NCI-H526 (cell line): Measurements from ENCODE around the gene PLCG2.
"Not testable (repeated sequence)": the region's sequence is repeated elsewhere in the genome, so short reads cannot be mapped to it uniquely, and the experiment has no call there.

Experiments used
- DNase-seq, 2 experiments: peaks; one replicate each; lab custom pipeline; 2025; lab: John Stamatoyannopoulos, UW

PLCG2 gene

DNA sequence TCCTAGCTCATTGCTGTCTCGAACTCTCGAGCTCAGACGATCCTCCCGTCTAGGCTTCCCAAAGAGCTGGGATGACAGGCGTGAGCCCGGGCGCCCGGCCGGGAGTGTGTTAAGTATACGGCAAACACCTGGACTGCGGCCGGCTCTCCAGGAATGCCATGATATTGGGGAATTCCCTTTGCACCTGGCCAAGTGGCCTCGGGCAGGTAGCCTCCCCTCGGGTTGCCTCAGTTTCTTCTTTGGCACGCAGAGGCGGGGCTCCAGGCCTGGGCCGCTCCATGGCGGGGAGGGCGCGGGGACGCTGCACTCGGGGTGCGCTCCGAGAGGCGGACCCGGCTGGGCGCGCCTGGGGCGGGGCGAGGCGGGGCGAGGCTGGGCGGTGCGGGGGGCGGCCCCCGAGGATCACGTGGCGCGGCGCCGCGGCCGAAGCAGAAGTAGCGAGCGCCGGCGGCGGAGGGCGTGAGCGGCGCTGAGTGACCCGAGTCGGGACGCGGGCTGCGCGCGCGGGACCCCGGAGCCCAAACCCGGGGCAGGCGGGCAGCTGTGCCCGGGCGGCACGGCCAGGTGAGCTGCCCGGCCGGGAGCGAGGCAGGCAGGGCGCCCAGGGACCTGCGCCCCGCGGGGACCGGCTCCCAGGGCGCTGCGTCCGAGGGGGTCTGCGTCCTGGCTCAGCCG is at the start of gene PLCG2:
TSS of gene PLCG2 (plus strand) at position 431 of the 675 bp plus-strand sequence. CDS start 6,699 bp downstream, outside the sequence.
- DNase-seq: peak; percentile 10 to 82

DNA sequence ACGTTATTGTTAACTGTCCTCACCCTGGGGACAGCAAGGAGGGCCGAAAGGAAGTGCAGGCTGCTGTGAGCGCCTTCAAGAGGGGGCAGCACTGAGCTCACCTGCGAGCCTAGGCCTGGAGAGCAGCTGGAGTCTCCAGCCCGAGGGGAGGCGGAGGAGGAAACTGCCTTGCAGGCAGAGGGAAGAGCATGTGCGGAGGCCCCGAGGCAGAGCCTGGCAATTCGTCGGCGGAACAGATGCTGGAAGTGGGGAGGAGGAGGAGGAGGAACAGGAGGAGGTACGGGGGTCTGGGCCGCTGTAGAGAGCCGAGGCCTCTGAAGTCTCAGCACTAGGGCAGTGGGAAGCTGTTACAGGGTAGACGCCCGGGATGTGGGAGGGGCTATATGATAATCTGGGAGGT is 49.6 kb upstream of the PLCG2 start:
- DNase-seq: peak in 1 of 2 experiments; percentile 34

DNA sequence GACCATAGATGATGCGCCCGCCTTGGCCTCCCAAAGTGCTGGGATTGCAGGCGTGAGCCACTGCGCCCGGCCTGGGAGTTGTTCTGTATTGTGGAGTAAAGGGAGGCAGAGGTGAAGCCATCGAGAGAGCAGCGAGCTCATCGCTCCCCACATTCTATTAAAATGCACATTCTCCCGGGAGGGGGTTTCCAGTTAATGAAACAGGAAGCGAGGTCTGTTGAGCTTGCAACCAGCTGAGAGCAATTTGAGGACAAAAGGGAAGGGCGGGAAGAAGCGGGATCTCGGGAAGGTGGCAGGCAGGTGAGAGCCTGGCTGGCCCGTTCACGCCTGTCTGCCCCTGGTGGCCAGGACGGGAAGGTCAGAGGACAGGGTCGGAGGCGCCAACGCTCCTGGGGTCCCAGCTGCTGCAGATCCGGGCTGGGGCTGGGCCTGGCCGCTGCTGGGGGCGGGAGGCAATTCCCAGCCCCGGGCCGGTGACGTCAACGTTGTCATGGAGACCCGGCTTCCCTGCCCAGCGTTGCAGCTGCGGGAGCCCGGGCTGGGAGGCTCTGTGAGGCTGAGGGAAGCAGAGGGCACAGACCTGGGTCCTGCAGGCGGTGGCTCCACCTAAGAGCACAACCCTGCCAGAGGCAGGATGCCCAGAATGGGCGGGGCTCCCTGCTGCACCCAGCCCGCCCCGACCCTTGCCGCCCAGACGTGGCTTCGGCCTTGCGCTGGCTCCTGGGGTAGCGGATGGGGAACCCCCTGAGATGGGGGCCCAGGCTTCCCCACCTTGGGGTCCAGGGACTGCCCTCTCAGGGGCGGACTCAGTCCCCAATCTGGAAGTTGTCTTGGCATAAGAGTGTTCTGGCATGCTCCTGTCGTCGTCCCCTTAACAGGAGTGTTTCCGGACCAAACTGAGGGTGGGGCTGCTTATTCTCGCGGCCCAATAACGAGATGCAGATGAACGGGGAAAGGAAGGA is 48.7 kb upstream of the PLCG2 start:
- DNase-seq: peak; percentile 88 to 92

DNA sequence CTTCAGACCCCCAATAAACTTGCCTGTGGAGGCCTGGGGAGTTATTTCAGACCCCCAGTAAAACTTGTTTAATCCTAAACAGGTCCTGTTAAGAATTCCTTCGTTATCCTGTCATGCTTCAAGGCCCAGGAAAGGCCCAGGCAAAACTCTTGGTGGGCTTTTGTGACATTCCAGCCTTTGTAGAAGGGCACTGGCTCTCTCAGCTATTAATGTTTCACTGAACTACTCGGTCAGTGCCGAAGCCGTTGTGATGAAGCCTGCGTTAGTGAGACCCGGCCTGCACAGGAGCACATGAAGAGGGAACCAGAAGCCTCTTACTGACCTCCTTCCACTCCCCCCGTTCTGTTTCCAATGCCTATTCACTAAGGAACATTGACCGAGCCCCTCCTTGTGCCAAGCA is 47.4 kb upstream of the PLCG2 start:
- no peak for DNase-seq

DNA sequence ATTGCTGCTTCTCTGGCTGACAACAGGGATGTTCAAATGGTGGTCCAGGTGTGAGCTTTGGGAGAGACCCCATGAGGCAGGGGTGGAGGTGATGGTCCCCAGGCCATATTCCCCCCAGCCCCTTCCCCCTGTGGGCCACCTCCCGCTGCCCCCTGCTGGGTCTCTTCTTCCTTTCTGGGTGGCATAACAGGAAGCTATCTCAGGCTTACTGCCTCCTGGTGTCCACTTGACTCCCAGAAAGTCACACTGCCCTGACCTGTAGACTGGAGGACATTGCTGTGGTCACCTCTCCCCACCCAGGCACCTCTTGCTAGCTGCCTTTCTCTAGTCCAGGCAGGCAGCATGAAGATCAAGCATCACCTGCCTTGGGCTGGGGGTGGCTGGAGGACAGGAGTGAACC is 46.4 kb upstream of the PLCG2 start:
- no peak for DNase-seq

DNA sequence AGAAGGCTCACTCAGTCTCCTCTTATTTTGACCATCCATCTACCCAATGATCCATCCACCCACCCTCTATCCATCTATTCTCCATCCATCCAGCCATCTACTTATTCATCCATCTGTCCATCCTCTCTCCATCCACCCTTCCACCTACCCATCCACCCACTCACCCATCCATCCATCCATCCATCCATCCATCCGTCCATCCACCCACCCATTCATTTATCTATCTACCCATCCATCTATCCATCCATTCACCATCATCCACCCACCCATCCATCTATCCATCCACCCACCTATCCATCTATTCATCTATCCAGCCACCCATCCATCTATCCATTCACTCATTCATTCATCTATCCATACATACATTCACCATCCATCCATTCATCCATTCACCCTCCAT is 45.8 kb upstream of the PLCG2 start:
- no peak for DNase-seq

DNA sequence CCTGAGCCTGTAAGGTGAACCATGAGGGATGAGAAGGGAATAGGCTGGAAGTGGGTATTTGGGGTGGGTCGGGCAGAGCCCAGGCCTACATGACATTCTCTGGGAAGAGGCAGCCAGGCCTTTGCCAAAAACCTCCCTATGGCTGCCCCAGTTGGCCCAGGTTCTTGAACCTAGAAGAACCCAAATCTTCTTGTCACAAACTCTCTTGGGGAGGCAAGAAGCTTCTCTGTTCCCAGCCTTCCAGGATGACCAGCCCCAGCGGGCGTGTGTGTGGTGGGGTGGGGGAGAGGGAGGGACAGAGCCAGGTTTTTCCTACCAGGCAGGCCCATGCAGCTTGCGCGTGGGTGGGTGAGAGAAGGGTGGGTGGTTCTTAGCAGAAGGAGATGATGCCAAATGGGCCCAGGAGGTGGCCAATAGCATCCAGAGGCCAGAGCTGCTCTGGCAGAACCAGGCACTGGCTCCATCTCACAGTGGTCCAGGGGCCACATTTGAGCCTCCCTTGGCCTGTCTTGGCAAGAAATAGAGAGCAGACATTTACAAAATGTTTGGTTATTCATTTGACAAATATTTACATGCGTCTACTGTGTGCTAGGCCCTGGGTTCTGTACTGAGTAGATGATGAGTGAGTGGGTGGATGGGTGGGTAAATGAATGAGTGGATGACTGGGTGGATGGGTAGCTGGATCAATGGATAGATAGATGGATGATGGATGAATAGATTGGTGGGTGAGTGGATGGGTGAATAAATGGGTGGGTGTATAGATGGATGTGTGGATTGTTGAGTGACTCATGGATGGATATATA is 44.3 kb upstream of the PLCG2 start:
- DNase-seq: no peak

DNA sequence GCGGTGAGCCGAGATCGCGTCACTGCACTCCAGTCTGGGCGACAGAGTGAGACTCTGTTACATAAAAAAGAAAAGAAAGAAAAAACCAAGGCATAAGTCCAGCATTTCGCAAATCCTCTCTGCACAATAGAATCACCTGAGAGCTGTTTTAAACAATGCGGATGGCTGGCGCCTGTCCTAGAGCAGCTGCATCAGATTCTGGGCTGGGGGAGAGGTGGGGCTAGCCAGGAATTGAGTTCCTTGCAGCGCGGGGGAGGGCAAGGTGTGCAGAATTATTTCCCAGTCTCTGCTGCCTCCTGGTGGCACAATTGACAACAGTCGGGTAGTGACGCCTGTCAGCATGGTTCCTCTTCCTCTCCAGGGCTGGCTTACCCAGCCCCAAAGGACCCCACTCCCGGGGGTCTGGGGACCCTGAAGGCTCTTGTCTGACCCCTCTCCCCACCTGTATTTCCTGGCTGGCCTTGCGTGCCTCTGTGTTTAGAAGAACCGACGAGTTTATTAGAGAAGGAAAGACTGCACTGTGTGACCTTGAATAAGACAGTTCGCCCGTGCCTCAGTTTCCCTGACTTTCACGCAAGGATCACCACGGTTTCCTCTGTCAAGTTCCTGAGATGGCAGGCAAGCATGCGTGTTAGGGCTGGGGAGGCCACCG is 41.1 kb upstream of the PLCG2 start:
- DNase-seq: peak; percentile 57 to 90

DNA sequence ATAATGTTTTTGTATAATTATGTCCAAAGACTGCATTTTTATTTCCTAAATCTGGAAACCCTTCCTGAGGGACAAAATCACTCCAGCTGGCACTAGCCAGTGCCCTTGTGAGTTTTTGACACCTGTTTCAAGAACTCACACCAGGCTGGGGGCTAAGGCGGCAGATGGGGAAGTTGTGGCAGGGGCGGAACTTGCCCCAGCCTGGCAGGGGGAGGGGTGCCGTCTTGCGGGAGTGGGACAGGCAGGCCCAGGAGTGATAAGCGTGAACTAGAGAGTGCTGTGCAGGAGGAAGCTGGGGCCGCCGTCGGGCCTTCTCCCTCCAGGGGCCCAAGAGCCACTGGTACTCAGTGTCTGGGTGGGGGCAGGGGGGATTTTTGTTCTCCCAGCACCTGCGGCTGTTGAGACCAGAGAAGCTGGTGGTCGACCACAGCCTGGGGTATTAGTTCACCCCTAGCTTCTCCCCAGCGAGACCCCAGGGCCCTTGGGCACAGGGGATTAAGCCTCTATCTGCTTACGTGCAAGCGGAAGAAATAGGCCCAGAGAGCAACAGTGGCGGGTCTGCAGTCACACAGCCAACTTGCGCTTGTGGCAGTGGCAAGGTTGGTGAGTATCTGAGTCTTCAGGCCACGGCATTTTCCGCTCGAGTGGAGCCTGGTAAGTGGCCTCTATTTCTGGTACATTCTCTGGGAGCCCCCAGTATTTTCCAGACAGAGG is 40.2 kb upstream of the PLCG2 start:
- DNase-seq: no peak

DNA sequence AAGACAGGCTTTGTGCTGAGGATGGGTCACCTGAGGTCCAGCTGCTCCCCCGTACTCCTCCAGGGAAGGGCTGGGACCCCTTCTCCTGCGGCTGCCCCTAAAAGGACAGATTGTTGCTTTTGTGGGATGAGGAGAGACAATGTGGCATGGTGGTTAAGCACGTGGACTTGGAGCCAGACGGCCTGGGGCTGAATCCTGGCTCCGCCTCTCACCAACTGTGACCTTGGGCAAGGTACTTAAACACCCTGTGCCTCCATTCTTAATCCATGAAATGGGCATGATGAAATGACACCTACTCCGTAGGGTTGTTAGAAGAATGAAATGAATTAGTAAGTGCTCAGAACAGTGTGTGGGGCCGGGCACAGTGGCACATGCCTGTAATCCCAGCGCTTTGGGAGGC is 39.6 kb upstream of the PLCG2 start:
- no peak for DNase-seq

DNA sequence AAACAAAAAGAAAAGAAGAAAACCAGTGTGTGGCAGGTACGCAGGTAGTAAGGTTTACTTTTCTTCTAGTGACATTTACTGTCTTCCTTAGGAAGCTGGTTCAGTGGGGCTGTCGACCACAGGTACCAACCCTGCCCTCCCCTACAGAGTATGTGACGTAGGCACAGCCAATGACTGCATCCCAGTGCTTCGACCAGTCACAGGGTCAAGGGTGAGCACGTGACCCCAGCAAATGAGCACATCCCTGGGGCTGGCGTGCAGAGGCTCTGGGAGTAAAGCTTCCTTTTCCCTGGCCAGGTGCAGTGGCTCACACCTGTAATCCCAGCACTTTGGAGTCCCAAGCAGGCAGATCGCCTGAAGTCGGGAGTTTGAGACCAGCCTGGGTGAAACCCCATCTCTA is 38.9 kb upstream of the PLCG2 start:
- peak in 1 of 2 experiments; percentile 27 for DNase-seq

DNA sequence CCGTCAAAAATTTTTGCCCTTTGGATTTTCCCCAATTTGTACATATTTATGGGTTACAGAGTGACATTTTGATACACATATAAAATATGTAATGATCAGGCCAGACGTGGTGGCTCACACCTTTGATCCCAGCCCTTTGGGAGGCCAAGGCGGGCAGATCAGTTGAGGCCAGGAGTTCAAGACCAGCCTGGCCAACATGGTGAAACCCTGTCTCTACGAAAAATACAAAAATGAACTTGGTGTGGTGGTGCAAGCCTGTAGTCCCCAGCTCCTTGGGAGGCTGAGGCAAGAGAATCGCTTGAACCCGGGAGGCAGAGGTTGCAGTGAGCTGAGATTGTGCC is 37.7 kb upstream of the PLCG2 start:
- DNase-seq: not testable (repeated sequence)

DNA sequence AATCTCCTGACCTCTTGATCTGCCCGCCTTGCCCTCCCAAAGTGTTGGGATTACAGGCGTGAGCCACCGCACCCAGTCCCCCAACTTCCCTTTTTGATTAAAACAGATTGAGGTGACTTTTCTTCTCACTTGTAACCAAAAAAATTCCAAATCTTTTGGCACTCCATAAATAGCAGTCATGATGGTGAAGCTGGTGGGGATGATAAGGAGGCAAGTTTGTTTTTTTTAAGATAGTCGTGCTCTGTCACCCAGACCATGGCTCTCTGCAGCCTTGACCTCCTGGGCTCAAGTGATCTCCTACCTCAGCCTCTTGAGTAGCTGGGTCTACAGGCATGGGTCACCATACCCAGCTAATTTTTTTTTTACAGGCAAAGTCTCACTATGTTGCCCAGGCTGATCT is 34.7 kb upstream of the PLCG2 start:
- DNase-seq: no peak

DNA sequence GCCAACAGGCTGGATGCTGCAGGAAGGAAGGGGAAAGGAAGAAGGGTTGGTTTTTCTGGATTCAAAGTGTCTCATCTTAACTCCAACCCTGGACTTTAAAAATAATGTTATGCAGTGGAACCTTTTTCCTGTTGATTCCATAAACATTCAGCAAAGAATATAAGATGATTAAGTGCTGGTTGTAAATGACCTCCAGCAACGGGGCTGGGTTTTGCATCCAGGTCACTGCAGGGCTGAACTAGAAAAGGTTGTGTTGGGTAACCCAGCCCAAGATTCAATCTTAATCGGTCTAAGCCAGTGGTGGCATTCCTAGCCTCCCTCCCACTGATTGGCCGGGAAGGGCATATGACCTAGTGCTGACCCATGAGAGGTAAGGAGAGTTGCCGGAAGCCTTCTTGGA is 34.2 kb upstream of the PLCG2 start:
- no peak for DNase-seq

DNA sequence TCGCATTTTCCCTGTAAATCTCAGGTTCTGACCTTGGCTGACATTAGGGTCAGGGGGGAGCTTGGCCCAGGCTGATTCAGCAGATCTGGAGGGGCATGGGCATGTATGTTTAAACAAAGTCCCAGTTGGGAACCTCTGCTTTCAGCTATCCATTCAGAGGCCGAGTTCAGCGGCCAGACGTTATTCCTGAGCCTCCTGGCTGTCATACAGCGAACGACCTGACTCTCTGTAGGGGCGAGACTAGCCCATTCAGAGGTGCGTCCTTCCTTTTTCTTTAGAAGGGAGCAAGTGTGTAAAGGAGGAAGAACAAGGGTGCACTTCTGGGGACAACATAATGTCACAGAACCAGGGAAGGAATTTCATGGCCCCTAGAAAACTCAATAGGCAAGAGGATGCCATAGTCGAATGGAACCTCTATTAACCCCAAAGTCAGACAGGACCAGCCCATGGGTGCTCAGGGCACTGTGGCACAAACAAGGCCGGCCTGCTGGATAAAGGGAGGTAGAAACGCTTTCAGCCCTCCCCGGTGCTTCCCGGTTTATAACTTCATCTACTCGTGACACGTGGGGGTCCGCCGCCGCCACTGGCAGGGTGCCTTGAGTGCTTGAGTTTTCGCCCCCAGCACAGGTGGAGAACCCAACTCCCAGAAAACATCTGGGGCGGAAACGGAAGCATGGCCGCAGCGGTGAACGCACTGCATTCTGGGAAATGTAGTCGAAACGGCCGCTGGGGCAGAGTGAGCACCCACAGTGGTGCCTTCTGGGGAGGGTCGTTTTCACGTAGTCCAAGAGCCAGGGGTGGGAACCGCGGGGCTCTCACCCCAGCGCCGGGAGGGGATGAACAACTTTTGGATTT is 33.2 kb upstream of the PLCG2 start:
- DNase-seq: peak in 1 of 2 experiments; percentile 67

DNA sequence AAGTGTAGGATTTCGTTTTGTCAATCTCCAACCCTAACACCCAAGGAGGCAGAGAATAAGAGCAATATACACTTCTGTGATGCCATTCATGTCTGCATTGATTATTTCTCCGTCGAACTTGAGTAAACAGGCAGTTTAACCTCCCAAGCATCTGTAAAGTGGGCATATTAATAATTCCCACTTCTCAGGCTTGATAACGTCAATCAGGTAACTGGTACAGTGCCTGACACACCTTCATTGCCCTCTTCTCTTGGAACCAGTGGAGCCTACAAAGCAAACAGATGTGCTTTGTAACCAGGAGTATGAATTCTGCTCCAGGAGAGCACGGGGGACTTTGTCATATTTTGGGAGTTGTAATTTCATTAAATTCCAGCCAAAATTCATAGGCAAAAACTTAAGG is 32.5 kb upstream of the PLCG2 start:
- DNase-seq: no peak

DNA sequence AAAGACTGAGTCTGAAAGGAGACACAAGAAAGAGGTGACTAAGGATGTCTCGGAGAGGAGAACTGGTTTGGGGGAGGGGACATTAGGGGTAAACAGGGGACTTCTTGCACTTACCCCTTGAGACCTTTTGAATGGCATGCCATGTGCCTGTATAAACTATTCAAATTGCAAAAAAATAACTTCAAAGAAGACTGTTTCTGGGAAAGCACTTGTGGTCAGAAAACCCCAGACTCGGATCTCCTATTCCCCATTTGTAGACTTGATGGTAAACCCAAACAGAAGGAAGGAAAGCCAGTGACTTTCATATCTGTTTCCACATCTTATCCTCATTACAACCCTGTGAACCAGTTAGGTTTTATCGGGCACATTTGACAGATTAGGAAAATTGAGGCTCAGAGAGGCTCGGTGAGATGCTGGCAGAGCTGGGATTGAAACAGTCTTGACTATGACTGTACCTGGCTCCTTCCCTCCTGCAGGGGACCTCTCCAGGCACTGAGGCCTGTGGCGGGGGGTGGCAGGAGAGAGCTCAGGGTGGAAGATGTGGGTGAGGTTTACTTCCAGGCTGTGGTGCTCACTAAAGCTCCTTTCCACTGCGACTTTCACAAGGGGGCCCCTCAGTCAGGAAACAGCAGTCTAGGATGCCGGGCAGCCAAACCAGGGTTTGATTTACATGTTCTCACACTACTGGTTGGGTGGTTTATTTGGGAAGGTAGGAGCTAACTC is 30.5 kb upstream of the PLCG2 start:
- no peak for DNase-seq

DNA sequence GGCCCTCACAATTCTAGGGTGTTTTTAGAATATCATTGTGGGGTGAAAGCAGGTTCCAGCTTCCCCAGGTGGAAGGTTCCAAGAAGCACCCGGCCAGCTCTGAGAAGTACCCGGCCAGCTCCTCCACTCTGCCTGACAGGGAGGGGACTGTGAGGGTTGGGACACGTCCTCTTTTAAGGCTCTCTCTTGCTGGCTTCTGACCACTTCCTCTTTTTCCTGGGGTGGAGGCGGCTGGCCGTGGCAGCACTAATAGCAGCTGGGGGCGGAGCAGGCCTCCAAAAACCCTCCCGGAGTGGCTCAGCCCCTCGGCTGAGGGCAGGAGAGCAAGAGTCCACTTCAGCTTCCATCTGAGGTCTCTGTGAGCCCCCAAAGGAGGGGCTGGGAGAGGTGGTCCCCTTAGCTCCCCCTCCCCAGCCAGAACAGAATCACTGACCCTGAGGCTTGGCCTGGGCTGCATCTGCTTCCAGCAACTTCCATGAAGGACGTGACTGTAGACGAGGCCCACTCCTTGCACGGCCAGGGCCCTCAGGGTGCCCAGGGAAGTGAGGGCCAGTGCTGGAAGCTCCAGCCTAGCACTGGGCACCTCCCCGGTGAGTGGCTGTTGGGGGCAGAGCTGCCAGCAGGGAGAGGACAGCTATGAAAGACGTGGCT is 26.7 kb upstream of the PLCG2 start:
- DNase-seq: peak in 1 of 2 experiments; percentile 10

DNA sequence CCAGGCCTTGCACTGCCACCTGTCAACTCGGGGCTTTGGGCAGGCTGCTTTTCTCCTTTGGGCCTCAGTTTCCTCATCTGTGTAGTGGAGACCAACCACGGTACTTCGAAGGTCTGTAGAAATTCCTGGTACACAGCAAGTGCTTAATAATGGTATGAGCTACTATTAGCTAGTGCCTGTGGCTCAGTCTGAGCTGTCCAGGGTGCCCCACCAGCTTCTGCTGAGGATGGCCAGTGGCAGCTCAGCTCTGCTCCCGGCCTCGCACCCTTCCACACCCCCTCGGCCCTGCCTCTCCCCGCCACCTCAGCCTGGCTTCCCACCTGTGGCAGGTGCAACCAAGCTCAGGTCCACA is 26.2 kb upstream of the PLCG2 start:
- no peak for DNase-seq
